ENCODE results near the gene TP73. TPM values are rescaled to one million over a fixed set of nuclear protein-coding genes. Genes with fewer than 3 reads are reported as not detected.

Gene TP73
- total RNA-seq, 1 experiment from 2014 or later: 6.9 TPM

- no peaks in the 10 kb centered on the region for H3K27me3 ChIP-seq (ENCODE audit: insufficient read depth, low read depth)
- peak within 1 kb of the TSS; percentile 89 for H3K4me2 ChIP-seq
- H3K4me1 ChIP-seq (replicated peaks; ENCODE audit: insufficient read depth): no peaks in the 10 kb centered on the region
- H3K4me3 ChIP-seq: peak within 1 kb of the TSS; percentile 66
- intact Hi-C loops (cut with micrococcal nuclease; ENCODE audit: unreplicated experiment): loop anchor here (10.0 kb wide), 1 partner anchor 1782 kb away; no protein-coding TSS in a partner anchor
- TF ChIP-seq EZH2 (IDR thresholded peaks at IDR 0.05; ENCODE audit: low read depth) (no peak), CTCF (conservative IDR thresholded peaks at IDR 0.05) (no peak)
- H3K79me2 ChIP-seq (ENCODE audit: low read depth): no peaks in the 10 kb centered on the region
- no peak within 1 kb of the TSS for H3K27ac ChIP-seq
- CTCF ChIA-PET: interaction anchor here (0.6 kb wide), 1 partner anchor 18 kb away, joined by 8 read pairs; no protein-coding TSS in a partner anchor
- H4K20me1 ChIP-seq (ENCODE audit: insufficient read depth): peaks cover 3% of the 10 kb centered on the region; the same call in 1 of the 2 replicates
- H2AFZ ChIP-seq: peak within 1 kb of the TSS; percentile 86; the same call in 1 of the 2 replicates
- TSS peak; percentile 40 for BruUV-seq (replicated peaks)
- no peaks in the 10 kb centered on the region for H3K9me2 ChIP-seq (ENCODE audit: insufficient read depth)
- POLR2A ChIA-PET (ENCODE audit: unreplicated experiment): no interaction called here
- H3F3A ChIP-seq (ENCODE audit: insufficient read depth, low read depth): no peaks in the 10 kb centered on the region; the same call in 1 of the 2 replicates
- no peaks in the 10 kb centered on the region for H3K36me3 ChIP-seq (ENCODE audit: low read depth)
- DNase-seq: no peak
- no peaks in the 10 kb centered on the region for H3K9me3 ChIP-seq (ENCODE audit: insufficient read depth, low read depth)
Measured at GRCh38 chr1:3772715-3773571, 120.6 kb downstream of the TP73 start, which contains the start of gene SMIM1. TSS of gene SMIM1 (plus strand) at chr1:3772749. CDS start at chr1:3775374, 2,625 bp downstream.

- peak overlapping the region; percentile 89 for H3K4me2 ChIP-seq
- TF ChIP-seq CTCF (conservative IDR thresholded peaks at IDR 0.05) (no peak), EZH2 (IDR thresholded peaks at IDR 0.05; ENCODE audit: low read depth) (no peak)
- H4K20me1 ChIP-seq (ENCODE audit: insufficient read depth): peaks cover 3% of the 10 kb centered on the region; the same call in 1 of the 2 replicates
- H3K4me3 ChIP-seq: no peak overlapping the region
- no peak for DNase-seq
- ChIA-PET CTCF (interaction anchor here (0.6 kb wide), 1 partner anchor 17 kb away, joined by 8 read pairs; no protein-coding TSS in a partner anchor), POLR2A (ENCODE audit: unreplicated experiment) (no interaction called here)
- no peak overlapping the region for H2AFZ ChIP-seq
- no TSS peak for BruUV-seq (replicated peaks)
- no peaks in the 10 kb centered on the region for H3K4me1 ChIP-seq (replicated peaks; ENCODE audit: insufficient read depth)
- no peaks in the 10 kb centered on the region for H3K27me3 ChIP-seq (ENCODE audit: insufficient read depth, low read depth)
- intact Hi-C loops (cut with micrococcal nuclease; ENCODE audit: unreplicated experiment): loop anchor here (10.0 kb wide), 1 partner anchor 1781 kb away; no protein-coding TSS in a partner anchor
- H3F3A ChIP-seq (ENCODE audit: insufficient read depth, low read depth): no peaks in the 10 kb centered on the region; the same call in 1 of the 2 replicates
- no peaks in the 10 kb centered on the region for H3K9me3 ChIP-seq (ENCODE audit: insufficient read depth, low read depth)
- no peaks in the 10 kb centered on the region for H3K9me2 ChIP-seq (ENCODE audit: insufficient read depth)
- no peak overlapping the region for H3K27ac ChIP-seq
- H3K36me3 ChIP-seq (ENCODE audit: low read depth): no peaks in the 10 kb centered on the region
- H3K79me2 ChIP-seq (ENCODE audit: low read depth): no peaks in the 10 kb centered on the region
Measured at GRCh38 chr1:3773572-3774275, 121.4 kb downstream of the TP73 start.

GRCh38 chr1:3774276-3774945 is 122.1 kb downstream of the TP73 start:
- intact Hi-C loops (cut with micrococcal nuclease; ENCODE audit: unreplicated experiment): loop anchor here (10.0 kb wide), 1 partner anchor 1780 kb away; no protein-coding TSS in a partner anchor
- TF ChIP-seq EZH2 (IDR thresholded peaks at IDR 0.05; ENCODE audit: low read depth) (no peak), CTCF (conservative IDR thresholded peaks at IDR 0.05) (no peak)
- Histone ChIP-seq H3K36me3 (ENCODE audit: low read depth) (no peaks in the 10 kb centered on the region), H3K4me2 (no peak overlapping the region), H3K9me2 (ENCODE audit: insufficient read depth) (no peaks in the 10 kb centered on the region), H3K4me1 (replicated peaks; ENCODE audit: insufficient read depth) (no peaks in the 10 kb centered on the region), H3K4me3 (no peak overlapping the region), H3K27me3 (ENCODE audit: insufficient read depth, low read depth) (no peaks in the 10 kb centered on the region), H3K27ac (no peak overlapping the region), H3K79me2 (ENCODE audit: low read depth) (no peaks in the 10 kb centered on the region), H3F3A (ENCODE audit: insufficient read depth, low read depth) (no peaks in the 10 kb centered on the region; the same call in 1 of the 2 replicates), H2AFZ (no peak overlapping the region), H4K20me1 (ENCODE audit: insufficient read depth) (peaks cover 3% of the 10 kb centered on the region; the same call in 1 of the 2 replicates), H3K9me3 (ENCODE audit: insufficient read depth, low read depth) (no peaks in the 10 kb centered on the region)
- BruUV-seq (replicated peaks): no TSS peak
- CTCF ChIA-PET: no interaction called here
- no peak for DNase-seq
- POLR2A ChIA-PET (ENCODE audit: unreplicated experiment): no interaction called here
